A673 (cell line): ENCODE data around the gene PAPSS1.

Experiments used
- EZH2 ChIP-seq: fragments of 200-600 bp; sonication (generic); IDR thresholded peaks from 2 replicates; pipeline ENCODE4 v1.6.1; 2017; ENCODE audit warnings: borderline replicate concordance, low read depth, mild to moderate bottlenecking, mixed read lengths, antibody characterized with exemption, low read length; ENCODE audit not compliant: poor library complexity, severe bottlenecking
- TF ChIP-seq, protein P1 (sequence below): fragments of 300-800, 200-600 bp; sonication (generic); conservative IDR thresholded peaks from 2 replicates; pipeline ENCODE4 v1.5.1; 2017; ENCODE audit warnings: low read depth, mild to moderate bottlenecking, antibody characterized with exemption, low read length, moderate library complexity, mixed read lengths

DNA sequence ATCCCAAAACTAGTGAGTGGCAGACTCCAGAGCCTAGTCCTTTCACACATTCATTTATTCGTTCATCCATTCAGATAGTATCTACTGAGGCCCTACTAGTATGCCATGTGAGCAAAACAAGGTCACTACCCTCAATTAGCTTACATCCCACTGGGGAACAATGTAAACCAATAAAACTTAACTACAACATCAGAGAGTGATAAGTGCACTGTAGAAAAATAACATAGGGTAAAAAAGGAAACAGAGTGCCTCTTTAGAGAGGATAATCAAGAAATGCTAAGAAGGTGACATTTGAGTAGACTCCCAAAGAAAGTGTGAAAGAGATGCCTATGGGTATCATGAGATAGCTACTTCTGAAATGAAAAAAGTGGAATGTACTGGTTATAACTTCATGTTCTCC is 18.5 kb downstream of the PAPSS1 start:
- TF ChIP-seq, protein P1, sequence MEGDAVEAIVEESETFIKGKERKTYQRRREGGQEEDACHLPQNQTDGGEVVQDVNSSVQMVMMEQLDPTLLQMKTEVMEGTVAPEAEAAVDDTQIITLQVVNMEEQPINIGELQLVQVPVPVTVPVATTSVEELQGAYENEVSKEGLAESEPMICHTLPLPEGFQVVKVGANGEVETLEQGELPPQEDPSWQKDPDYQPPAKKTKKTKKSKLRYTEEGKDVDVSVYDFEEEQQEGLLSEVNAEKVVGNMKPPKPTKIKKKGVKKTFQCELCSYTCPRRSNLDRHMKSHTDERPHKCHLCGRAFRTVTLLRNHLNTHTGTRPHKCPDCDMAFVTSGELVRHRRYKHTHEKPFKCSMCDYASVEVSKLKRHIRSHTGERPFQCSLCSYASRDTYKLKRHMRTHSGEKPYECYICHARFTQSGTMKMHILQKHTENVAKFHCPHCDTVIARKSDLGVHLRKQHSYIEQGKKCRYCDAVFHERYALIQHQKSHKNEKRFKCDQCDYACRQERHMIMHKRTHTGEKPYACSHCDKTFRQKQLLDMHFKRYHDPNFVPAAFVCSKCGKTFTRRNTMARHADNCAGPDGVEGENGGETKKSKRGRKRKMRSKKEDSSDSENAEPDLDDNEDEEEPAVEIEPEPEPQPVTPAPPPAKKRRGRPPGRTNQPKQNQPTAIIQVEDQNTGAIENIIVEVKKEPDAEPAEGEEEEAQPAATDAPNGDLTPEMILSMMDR: no peak
- no peak for TF ChIP-seq EZH2
